Activated T-helper 1 cell treated with anti-CD3 and anti-CD28 coated beads, Interleukin-12 subunit alpha, Interleukin-12 subunit beta, Interleukin-2, Interleukin-4 antibody, amounts not matched to agents 30 ng/mL and 10 ng/mL and 1 ng/mL, durations not matched to agents 14 hours and 24 hours and 36 hours (primary cell): ENCODE measurements around the gene KDM4C. TPM values are rescaled to one million over a fixed set of nuclear protein-coding genes. Genes with fewer than 3 reads are reported as not detected.

ENCODE experiments used
- DNase-seq: peaks from one replicate; pipeline ENCODE4 v3.0.0; 2021; ENCODE audit warnings: low spot score
- H3K27ac Mint-ChIP-seq: one replicate; pipeline ENCODE4 v1.8.0; 2021; ENCODE audit warnings: mild to moderate bottlenecking, mixed read lengths
- H3K27me3 Mint-ChIP-seq: one replicate; pipeline ENCODE4 v1.8.0; 2022; ENCODE audit warnings: mild to moderate bottlenecking, moderate library complexity, mixed read lengths; ENCODE audit not compliant: insufficient read depth
- H3K36me3 Mint-ChIP-seq: one replicate; pipeline ENCODE4 v1.8.0; 2021; ENCODE audit warnings: low read depth, mixed read lengths
- H3K4me1 Mint-ChIP-seq: one replicate; pipeline ENCODE4 v1.8.0; 2021; ENCODE audit warnings: low read depth, mixed read lengths
- H3K4me3 Mint-ChIP-seq: one replicate; pipeline ENCODE4 v1.8.0; 2021; ENCODE audit warnings: mild to moderate bottlenecking, moderate library complexity, mixed read lengths
- H3K9me3 Mint-ChIP-seq: one replicate; pipeline ENCODE4 v1.8.0; 2021; ENCODE audit warnings: mixed read lengths
- intact Hi-C: fragments of 100-400 bp; cut with micrococcal nuclease; formaldehyde crosslinking; loops from one replicate; pipeline ENCODE4 v1.15.1; 2024
- total RNA-seq: library from RNA; stranded (reverse); gene quantifications from 2 replicates; pipeline ENCODE4 v1.2.3, GENCODE V29; 2022

KDM4C gene
- total RNA-seq, 1 donor from 2014 or later = 35.9 TPM

- Mint-ChIP-seq H3K36me3 (peaks cover 24% of the 10 kb centered on the region), H3K4me3 (no peak overlapping the region), H3K9me3 (peaks cover 20% of the 10 kb centered on the region), H3K4me1 (peaks cover 5% of the 10 kb centered on the region), H3K27me3 (no peaks in the 10 kb centered on the region), H3K27ac (no peak overlapping the region)
- no peak for DNase-seq
- intact Hi-C loops = no loop called here
These were observed 106.3 kb downstream of the KDM4C start for GRCh38 chr9:6864102-6864501.

GRCh38 chr9:6869081-6869948 is 111.5 kb downstream of the KDM4C start:
- intact Hi-C loops = no loop called here
- Mint-ChIP-seq H3K27me3 (no peaks in the 10 kb centered on the region), H3K36me3 (peaks cover 16% of the 10 kb centered on the region), H3K27ac (no peak overlapping the region), H3K4me3 (no peak overlapping the region), H3K4me1 (peaks cover 13% of the 10 kb centered on the region), H3K9me3 (peaks cover 10% of the 10 kb centered on the region)
- DNase-seq = no peak

DNA sequence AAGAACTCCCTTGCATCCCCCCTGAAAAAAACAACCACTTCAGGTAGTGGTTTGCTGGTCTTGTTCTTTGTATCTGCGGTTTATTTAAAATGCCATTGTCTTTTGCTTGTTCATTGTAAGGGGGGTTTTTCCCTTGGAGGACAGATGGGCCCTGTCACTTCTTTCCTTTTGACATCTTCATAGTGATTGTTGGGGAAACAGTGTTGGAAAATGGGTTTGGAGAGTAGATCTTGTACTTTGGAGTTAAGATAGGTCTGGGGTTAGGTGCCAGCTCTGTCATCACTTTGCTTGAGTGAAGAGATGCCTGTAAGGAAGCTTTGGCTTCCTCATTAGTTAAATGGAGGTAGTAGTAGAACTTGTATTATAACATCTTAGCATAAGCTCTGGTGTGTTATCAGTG is 112.4 kb downstream of the KDM4C start:
- H3K9me3 Mint-ChIP-seq = peaks cover 4% of the 10 kb centered on the region
- H3K27me3 Mint-ChIP-seq = no peaks in the 10 kb centered on the region
- H3K4me1 Mint-ChIP-seq = peaks cover 20% of the 10 kb centered on the region
- no peak for DNase-seq
- peaks cover 13% of the 10 kb centered on the region for H3K36me3 Mint-ChIP-seq
- H3K4me3 Mint-ChIP-seq = no peak overlapping the region
- no peak overlapping the region for H3K27ac Mint-ChIP-seq
- intact Hi-C loops = no loop called here

DNA sequence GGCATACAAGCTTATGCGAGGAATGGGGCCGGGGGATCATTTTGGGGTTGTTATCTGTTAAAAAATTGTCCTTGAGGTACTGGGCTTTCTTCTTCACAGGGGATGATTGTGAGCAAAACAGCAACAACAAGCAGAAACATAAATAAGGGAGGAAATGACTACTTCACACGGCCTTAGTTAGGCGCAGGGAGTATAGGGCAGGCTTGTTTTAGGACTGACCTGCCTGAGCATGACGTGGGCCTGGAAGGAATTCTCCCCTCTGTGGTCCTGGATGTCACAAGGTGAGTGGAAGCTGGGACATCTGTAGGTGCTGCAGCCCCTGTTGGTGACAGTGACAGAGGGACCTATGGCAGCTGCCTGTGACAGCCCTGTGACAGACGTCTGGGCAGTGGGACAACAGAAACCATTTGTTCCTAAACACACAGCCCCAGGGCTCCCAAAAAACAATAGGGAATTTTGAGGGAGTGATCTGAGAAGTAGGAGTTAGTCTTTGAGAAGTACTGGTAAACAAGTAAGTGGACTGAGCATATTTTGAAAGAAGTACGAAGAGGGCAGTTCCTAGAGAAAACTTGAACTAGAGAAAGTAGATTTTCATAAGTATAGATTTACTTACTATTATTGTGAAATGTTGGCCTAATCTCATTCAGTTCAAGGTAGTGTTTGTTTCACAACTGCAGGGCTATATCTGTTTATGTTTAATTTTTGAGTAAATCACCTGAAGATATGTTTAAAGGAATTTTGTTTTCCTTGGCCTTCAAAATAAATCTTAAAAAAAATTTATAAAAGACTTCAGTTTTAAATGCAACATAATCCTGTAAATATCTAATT is 113.1 kb downstream of the KDM4C start:
- intact Hi-C loops = no loop called here
- H3K27ac Mint-ChIP-seq = no peak overlapping the region
- no peak for DNase-seq
- no peaks in the 10 kb centered on the region for H3K9me3 Mint-ChIP-seq
- H3K36me3 Mint-ChIP-seq = peaks cover 16% of the 10 kb centered on the region
- H3K4me3 Mint-ChIP-seq = no peak overlapping the region
- peaks cover 23% of the 10 kb centered on the region for H3K4me1 Mint-ChIP-seq
- H3K27me3 Mint-ChIP-seq = no peaks in the 10 kb centered on the region

DNA sequence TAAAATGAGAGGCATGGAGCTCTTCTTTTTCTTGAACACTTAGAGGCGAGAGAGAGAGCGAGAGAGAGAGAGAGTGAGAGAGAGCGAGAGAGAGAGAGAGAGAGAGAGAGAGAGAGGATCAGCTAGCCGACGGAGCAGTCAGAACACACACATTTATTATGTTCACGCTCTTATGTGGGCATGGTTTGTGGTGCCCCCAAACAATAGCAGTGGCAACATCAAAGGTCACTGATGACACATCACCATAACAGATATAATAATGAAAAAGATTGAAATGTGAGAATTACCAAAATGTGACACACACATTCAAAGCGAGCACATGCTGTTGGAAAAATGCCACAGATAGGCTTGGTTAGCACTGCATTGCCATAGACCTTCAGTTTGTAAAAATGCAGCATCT is 116.1 kb downstream of the KDM4C start:
- Mint-ChIP-seq H3K27me3 (no peaks in the 10 kb centered on the region), H3K36me3 (peaks cover 16% of the 10 kb centered on the region), H3K27ac (peak overlapping the region; percentile 2), H3K9me3 (peaks cover 8% of the 10 kb centered on the region), H3K4me1 (peaks cover 25% of the 10 kb centered on the region), H3K4me3 (no peak overlapping the region)
- DNase-seq = no peak
- intact Hi-C loops = no loop called here

GRCh38 chr9:6876195-6876894 is 118.6 kb downstream of the KDM4C start:
- DNase-seq = no peak
- Mint-ChIP-seq H3K4me1 (peaks cover 17% of the 10 kb centered on the region), H3K27me3 (no peaks in the 10 kb centered on the region), H3K9me3 (peaks cover 8% of the 10 kb centered on the region), H3K4me3 (no peak overlapping the region), H3K36me3 (peaks cover 14% of the 10 kb centered on the region), H3K27ac (no peak overlapping the region)
- intact Hi-C loops = no loop called here

DNA sequence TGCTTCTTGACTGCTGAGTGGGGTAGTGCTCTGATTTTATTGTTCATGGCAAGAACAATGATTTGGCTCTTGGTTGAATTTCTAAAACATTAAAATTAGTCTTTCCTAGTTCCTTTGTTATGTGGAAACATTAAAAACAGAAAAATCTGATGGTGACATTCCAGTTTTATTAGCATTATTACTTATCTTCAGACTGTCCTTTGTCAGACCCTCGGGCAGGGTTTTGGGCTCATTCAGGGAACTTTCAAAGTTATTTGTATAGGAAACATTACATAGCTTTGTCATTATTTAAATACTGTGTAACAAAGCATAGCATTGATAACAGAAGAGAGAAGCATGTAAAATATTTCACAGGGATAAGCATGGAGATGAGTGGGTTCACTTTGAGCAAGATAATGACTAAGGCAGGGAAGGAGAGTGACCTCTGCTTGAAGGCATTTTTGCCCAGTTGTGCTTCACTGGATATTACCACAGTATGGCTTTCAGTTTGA is 119.9 kb downstream of the KDM4C start:
- H3K4me3 Mint-ChIP-seq = no peak overlapping the region
- no peak overlapping the region for H3K27ac Mint-ChIP-seq
- intact Hi-C loops = no loop called here
- peaks cover 8% of the 10 kb centered on the region for H3K9me3 Mint-ChIP-seq
- no peak for DNase-seq
- H3K36me3 Mint-ChIP-seq = peaks cover 17% of the 10 kb centered on the region
- H3K4me1 Mint-ChIP-seq = peaks cover 17% of the 10 kb centered on the region
- no peaks in the 10 kb centered on the region for H3K27me3 Mint-ChIP-seq

GRCh38 chr9:6880626-6881025 is 122.9 kb downstream of the KDM4C start:
- intact Hi-C loops = no loop called here
- Mint-ChIP-seq H3K36me3 (peaks cover 17% of the 10 kb centered on the region), H3K27ac (no peak overlapping the region), H3K4me3 (no peak overlapping the region), H3K4me1 (peaks cover 7% of the 10 kb centered on the region), H3K27me3 (no peaks in the 10 kb centered on the region), H3K9me3 (peaks cover 8% of the 10 kb centered on the region)
- no peak for DNase-seq

- DNase-seq = no peak
- peaks cover 16% of the 10 kb centered on the region for H3K36me3 Mint-ChIP-seq
- H3K27ac Mint-ChIP-seq = no peak overlapping the region
- H3K4me1 Mint-ChIP-seq = no peaks in the 10 kb centered on the region
- no peaks in the 10 kb centered on the region for H3K9me3 Mint-ChIP-seq
- intact Hi-C loops = no loop called here
- H3K27me3 Mint-ChIP-seq = no peaks in the 10 kb centered on the region
- no peak overlapping the region for H3K4me3 Mint-ChIP-seq
These were observed 126.3 kb downstream of the KDM4C start for GRCh38 chr9:6884101-6884500.

DNA sequence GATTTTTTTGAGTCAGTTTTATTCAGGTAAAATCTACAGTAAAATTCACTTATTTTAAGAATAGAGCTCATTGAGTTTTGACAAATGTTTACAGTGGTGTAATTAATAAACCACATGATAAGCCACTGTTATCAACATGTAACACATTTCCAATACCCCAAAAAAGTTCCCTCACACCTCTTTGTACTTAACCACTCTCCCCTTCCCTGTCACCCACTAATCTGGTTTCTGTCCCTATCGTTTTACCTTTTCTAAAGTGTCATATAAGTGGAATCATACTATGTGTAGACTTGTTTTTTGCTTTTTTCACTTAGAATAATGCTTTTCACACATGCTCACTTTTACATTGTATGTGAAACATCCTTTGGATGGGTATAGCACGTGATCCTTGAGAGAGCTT is 127.2 kb downstream of the KDM4C start:
- peaks cover 18% of the 10 kb centered on the region for H3K36me3 Mint-ChIP-seq
- no peak overlapping the region for H3K27ac Mint-ChIP-seq
- H3K9me3 Mint-ChIP-seq = no peaks in the 10 kb centered on the region
- no peaks in the 10 kb centered on the region for H3K4me1 Mint-ChIP-seq
- no peak for DNase-seq
- H3K4me3 Mint-ChIP-seq = no peak overlapping the region
- no peaks in the 10 kb centered on the region for H3K27me3 Mint-ChIP-seq
- intact Hi-C loops = no loop called here

DNA sequence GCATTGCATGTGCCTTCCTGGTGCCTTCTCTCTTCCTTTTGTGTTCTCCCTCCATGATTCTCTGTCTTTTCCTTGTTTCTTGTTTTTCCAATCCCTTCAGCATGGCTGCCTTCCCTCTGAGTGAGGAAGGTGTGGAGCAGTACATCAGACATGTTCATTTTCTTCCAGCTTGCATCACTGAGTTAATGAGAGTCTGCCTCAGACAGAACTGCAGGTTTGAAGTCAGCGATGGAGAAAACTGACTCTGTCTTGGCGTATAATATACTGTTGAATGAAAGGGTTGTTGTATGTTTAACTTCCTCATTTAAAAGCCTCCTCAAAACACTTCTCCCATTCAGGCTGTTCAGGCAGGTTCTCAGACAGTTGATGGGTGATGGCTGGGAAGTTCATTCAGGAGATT is 129.3 kb downstream of the KDM4C start:
- Mint-ChIP-seq H3K4me3 (no peak overlapping the region), H3K27ac (no peak overlapping the region), H3K4me1 (no peaks in the 10 kb centered on the region), H3K9me3 (no peaks in the 10 kb centered on the region), H3K27me3 (no peaks in the 10 kb centered on the region), H3K36me3 (peaks cover 22% of the 10 kb centered on the region)
- no peak for DNase-seq
- intact Hi-C loops = no loop called here

- no peak for DNase-seq
- Mint-ChIP-seq H3K36me3 (peaks cover 31% of the 10 kb centered on the region), H3K9me3 (no peaks in the 10 kb centered on the region), H3K27me3 (no peaks in the 10 kb centered on the region), H3K27ac (no peak overlapping the region), H3K4me1 (peaks cover 19% of the 10 kb centered on the region), H3K4me3 (no peak overlapping the region)
- intact Hi-C loops = loop anchor here (5.0 to 10.0 kb wide), 4 partner anchors 62 to 475 kb away; partner anchors contain the start of genes KDM4C and UHRF2
These were observed 132.1 kb downstream of the KDM4C start for GRCh38 chr9:6889868-6890267.
